Kidney (tissue), 14 donors: Measurements from ENCODE around the gene TSPOAP1. TPM values are rescaled to one million over a fixed set of nuclear protein-coding genes. Genes with fewer than 3 reads are reported as not detected.

Experiments
- DNase-seq, 5 donors: peaks; one replicate each; pipeline ENCODE4 v3.0.0-alpha.2; 2013 to 2020
- FAIRE-seq: peaks from 2 replicates; lab custom pipeline; 2012; peaks lifted over from hg19 to GRCh38; lab: Jason Lieb, UNC
- H3K27ac ChIP-seq, 2 donors: one replicate each; pipeline ENCODE4 v1.7.0; 2013; ENCODE audit warnings: low read depth in 2 of 2, low read length in 2 of 2, inconsistent platforms in 1 of 2
- H3K27me3 ChIP-seq: one replicate; pipeline ENCODE4 v1.7.1; 2013; ENCODE audit warnings: low read length, inconsistent platforms; ENCODE audit not compliant: control insufficient read depth, insufficient read depth
- H3K36me3 ChIP-seq, 3 donors: one replicate each; pipeline versions ENCODE4 v1.7.0 to v1.7.1; 2013; ENCODE audit warnings: low read length in 3 of 3, control low read depth in 1 of 3, inconsistent platforms in 1 of 3; ENCODE audit not compliant: insufficient read depth in 3 of 3, control insufficient read depth in 2 of 3
- H3K4me1 ChIP-seq, 3 donors: one replicate each; pipeline versions ENCODE4 v1.7.0 to v1.7.1; 2013; ENCODE audit warnings: low read length in 3 of 3, inconsistent platforms in 1 of 3, low read depth in 1 of 3; ENCODE audit not compliant: control insufficient read depth in 2 of 3, insufficient read depth in 2 of 3
- H3K4me3 ChIP-seq, 3 donors: one replicate each; pipeline versions ENCODE4 v1.7.0 to v1.8.1; 2013; ENCODE audit warnings: low read length in 3 of 3, control low read depth in 1 of 3, inconsistent platforms in 1 of 3
- H3K9ac ChIP-seq, 3 donors: one replicate each; pipeline versions ENCODE4 v1.7.0 to v1.7.1; 2013; ENCODE audit warnings: low read length in 3 of 3, control low read depth in 1 of 3, inconsistent platforms in 1 of 3
- H3K9me3 ChIP-seq, 3 donors: one replicate each; pipeline versions ENCODE4 v1.7.0 to v1.7.1; 2013; ENCODE audit warnings: low read length in 3 of 3, control low read depth in 1 of 3, inconsistent platforms in 1 of 3; ENCODE audit not compliant: control insufficient read depth in 2 of 3, insufficient read depth in 1 of 3
- intact Hi-C: fragments of 100-400 bp; cut with DNase I; formaldehyde crosslinking; loops from one replicate; pipeline ENCODE4 v1.11.1; 2022
- polyA plus RNA-seq: library from polyadenylated mRNA; stranded (reverse); fragments of 350-450 nt; fragmentation: Illumina TruSeq; extraction: RNeasy Lipid Tissue Mini Kit (QIAGEN cat#74804); gene quantifications from one replicate; pipeline ENCODE4 v1.2.3, GENCODE V29; 2014; ENCODE audit warnings: low read depth, low replicate concordance; ENCODE audit not compliant: insufficient read depth
- total RNA-seq: library from RNA; stranded (reverse); fragmentation: NEBNext Ultra II Directional; extraction: Animal tissue kit (Norgen Biotek cat#: 25700); gene quantifications from one replicate; pipeline ENCODE4 v1.2.1, GENCODE V29; 2021
- TF ChIP-seq, protein P1 (sequence below): IDR thresholded peaks from 3 replicates; pipeline ENCODE4 v1.5.1; 2012; ENCODE audit warnings: mild to moderate bottlenecking, moderate library complexity, borderline replicate concordance; ENCODE audit not compliant: insufficient read depth; ENCODE audit errors: extremely low read depth
- donor health status: control.
- donor health status: control.
- donor health status: control.
- donor health status: control.
- donor health status: control.
- donor health status: DM: yes; HTN: yes; CAD: no.
- donor health status: Normal renal cell carcinoma (clear cell type).

Gene TSPOAP1
- total and polyA plus RNA-seq, 2 donors from 2014 or later, result 12.5 to 30.6 TPM

DNA sequence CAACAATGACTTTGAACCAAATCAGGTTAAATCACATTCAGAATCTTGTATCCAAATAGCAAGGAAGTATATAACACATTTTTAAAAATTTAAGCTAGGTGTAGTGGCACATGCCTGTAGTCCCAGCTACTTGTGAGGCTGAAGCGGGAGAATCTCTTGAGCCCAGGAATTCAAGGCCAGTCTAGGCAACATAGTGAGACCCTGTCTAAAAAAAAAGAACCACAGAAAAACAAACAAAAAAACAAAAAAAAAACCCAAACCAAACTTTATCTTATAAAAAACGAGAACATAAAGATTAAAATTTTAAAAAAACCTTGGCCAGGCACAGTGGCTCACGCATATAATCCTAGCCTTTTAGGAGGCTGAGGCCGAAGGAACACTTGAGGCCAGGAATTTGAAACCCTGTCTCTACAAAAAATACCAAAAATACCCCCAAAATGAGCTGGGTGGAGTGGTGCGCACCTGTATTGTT is 11.8 kb upstream of the TSPOAP1 start:
- Histone ChIP-seq H3K36me3 (peaks cover 0 to 12% (median 9%) of the 10 kb centered on the region in 3 donors), H3K4me3 (no peak overlapping the region), H3K27me3 (no peaks in the 10 kb centered on the region), H3K27ac (no peak overlapping the region), H3K9ac (no peak overlapping the region), H3K9me3 (no peaks in the 10 kb centered on the region), H3K4me1 (peaks cover 0 to 4% (median 0%) of the 10 kb centered on the region in 3 donors)
- FAIRE-seq, result no peak
- intact Hi-C loops, result no loop called here
- no peak for DNase-seq
- TF ChIP-seq, protein P1, sequence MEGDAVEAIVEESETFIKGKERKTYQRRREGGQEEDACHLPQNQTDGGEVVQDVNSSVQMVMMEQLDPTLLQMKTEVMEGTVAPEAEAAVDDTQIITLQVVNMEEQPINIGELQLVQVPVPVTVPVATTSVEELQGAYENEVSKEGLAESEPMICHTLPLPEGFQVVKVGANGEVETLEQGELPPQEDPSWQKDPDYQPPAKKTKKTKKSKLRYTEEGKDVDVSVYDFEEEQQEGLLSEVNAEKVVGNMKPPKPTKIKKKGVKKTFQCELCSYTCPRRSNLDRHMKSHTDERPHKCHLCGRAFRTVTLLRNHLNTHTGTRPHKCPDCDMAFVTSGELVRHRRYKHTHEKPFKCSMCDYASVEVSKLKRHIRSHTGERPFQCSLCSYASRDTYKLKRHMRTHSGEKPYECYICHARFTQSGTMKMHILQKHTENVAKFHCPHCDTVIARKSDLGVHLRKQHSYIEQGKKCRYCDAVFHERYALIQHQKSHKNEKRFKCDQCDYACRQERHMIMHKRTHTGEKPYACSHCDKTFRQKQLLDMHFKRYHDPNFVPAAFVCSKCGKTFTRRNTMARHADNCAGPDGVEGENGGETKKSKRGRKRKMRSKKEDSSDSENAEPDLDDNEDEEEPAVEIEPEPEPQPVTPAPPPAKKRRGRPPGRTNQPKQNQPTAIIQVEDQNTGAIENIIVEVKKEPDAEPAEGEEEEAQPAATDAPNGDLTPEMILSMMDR, result no peak

DNA sequence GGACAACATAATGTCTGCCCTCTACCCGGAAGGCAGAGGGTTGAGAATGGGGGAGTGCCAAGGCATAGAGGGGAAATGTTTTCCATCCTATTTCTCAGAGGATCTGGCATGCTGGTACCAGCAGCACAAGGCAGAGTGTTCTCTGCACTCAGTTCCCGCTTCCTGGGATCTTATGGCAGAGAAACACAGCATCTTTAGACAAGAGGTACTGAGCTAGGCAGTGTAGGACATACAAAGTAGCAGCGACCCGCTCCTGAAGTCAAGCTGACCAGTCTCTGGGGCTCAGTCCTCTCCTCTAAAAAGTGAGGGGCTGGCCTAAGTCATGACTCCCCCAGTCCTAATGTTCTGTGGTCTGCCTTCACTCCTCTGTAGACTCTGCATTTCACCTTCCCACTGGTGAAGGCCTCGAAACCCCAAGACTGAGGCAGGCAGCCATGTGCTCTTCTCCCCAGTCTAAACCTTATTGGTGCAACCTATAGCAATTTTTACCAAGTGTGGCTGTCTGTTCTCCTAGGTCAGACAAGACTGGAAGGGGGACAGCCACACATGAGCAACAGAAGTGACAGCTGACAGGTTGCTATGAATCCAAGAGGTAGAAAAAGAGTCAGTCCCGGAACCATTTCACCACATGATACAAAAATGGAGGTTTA is 11.3 kb upstream of the TSPOAP1 start:
- Histone ChIP-seq H3K36me3 (peaks cover 0 to 8% (median 6%) of the 10 kb centered on the region in 3 donors), H3K4me1 (peaks cover 0 to 4% (median 0%) of the 10 kb centered on the region in 3 donors), H3K27ac (no peak overlapping the region), H3K9ac (no peak overlapping the region), H3K4me3 (no peak overlapping the region), H3K27me3 (no peaks in the 10 kb centered on the region), H3K9me3 (no peaks in the 10 kb centered on the region)
- DNase-seq, result no peak
- FAIRE-seq, result no peak
- TF ChIP-seq, protein P1, result no peak
- intact Hi-C loops, result no loop called here

DNA sequence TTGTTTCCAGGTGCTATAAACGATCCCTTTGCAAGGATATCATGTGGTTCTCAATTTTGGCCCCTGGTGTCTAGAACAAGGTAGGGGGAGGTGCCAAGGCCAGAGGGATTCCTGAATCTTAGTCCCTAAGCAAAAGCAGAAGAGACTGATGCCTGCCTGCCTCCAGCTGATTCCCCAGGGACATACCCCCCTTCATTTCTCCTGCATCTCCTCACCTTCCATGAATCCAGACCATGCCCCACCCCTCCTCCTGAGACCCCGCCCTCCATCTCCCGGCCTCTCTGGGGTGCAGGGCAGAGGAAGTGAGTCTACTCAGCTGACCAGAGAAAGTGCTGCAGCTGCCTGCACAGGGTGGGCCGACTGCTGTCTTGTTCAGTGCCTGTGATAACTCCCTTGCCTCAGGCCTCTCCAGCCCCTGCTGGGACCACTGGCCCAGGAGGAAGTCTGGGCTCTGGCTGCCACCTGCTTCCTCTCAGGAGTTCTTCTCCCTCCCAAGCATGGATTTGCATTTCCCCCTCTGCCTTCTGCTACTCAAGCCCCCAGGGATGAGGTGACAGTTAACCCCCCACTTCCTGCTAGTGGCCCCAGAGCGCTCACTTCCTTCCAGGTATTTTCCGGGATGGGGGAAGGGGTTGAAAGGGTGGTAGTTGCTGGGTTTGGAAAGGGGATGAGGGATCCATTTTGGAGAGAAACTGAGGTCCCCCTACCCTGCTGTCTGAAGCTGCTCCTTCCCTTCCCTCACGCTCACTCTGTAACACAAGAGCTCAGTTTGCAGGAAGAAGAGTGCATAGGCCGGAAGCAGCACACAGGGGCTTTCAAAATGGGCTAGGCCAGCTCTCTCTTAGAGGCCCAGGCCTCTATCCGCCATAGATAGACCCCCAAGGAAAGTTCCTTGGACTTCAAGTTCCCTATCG is 10.5 kb upstream of the TSPOAP1 start:
- FAIRE-seq (no peak), DNase-seq (peak in 3 of 5 donors; percentile 29 to 81 (median 45))
- Histone ChIP-seq H3K9me3 (no peaks in the 10 kb centered on the region), H3K9ac (no peak overlapping the region), H3K27ac (peak overlapping the region; percentile 4 to 24), H3K27me3 (no peaks in the 10 kb centered on the region), H3K4me1 (peaks cover 0 to 5% (median 0%) of the 10 kb centered on the region in 3 donors), H3K36me3 (peaks cover 0 to under 1% (median 0%) of the 10 kb centered on the region in 3 donors), H3K4me3 (peak overlapping the region in 1 of 3 donors; percentile 9)
- intact Hi-C loops, result no loop called here
- TF ChIP-seq, protein P1, result no peak
